ENCODE data around the gene TAP1.
"Not testable (repeated sequence)": the region's sequence is repeated elsewhere in the genome, so short reads cannot be mapped to it uniquely, and the experiment has no call there.

Gene TAP1, protein sequence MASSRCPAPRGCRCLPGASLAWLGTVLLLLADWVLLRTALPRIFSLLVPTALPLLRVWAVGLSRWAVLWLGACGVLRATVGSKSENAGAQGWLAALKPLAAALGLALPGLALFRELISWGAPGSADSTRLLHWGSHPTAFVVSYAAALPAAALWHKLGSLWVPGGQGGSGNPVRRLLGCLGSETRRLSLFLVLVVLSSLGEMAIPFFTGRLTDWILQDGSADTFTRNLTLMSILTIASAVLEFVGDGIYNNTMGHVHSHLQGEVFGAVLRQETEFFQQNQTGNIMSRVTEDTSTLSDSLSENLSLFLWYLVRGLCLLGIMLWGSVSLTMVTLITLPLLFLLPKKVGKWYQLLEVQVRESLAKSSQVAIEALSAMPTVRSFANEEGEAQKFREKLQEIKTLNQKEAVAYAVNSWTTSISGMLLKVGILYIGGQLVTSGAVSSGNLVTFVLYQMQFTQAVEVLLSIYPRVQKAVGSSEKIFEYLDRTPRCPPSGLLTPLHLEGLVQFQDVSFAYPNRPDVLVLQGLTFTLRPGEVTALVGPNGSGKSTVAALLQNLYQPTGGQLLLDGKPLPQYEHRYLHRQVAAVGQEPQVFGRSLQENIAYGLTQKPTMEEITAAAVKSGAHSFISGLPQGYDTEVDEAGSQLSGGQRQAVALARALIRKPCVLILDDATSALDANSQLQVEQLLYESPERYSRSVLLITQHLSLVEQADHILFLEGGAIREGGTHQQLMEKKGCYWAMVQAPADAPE

DNA sequence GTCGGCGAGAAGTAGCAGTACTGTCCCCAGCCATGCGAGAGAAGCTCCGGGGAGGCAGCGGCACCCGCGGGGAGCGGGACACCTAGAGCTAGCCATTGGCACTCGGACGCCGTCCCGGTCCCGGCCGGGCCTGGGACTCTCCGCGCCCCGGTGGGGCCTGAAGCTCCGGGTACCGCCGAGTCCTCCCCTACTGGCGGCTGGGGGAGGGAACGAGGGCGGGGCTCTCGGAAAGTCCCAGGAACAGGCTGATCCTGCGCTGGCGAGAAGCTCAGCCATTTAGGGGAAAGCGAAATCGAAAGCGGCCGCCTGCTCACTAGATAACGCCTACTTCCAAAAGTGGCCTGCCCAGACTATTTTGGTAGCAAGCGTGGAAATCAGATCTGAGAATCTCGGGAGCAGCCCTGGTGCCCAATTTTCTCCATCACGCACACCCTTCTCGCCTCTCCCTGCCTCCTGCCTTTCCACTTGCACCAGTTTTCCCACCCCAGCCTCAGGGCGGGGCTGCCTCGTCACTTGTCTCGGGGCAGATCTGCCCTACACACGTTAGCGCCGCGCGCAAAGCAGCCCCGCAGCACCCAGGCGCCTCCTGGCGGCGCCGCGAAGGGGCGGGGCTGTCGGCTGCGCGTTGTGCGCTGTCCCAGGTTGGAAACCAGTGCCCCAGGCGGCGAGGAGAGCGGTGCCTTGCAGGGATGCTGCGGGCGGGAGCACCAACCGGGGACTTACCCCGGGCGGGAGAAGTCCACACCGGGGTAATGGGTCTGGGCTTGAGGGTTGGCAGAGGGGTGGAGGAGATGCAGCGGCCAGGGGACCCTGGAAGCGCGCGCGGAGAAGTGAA lies at the start of gene TAP1, which contains the start of gene PSMB9:
Gene TAP1, minus strand, starts transcription at position 164 of the 835 bp plus-strand sequence. Its CDS starts 68 bp downstream, at position 96.
Gene PSMB9, plus strand, starts transcription at position 652 of the 835 bp plus-strand sequence. Its CDS starts 38 bp downstream, at position 690.
- Histone ChIP-seq H3K36me3 (ENCODE audit: insufficient read depth, low read length) (no peaks in the 10 kb centered on the region), H3K4me1 (ENCODE audit: insufficient read depth, low read length) (no peaks in the 10 kb centered on the region), H3K9me3 (ENCODE audit: control insufficient read depth, insufficient read depth, low read length) (no peaks in the 10 kb centered on the region), H3K9ac (ENCODE audit: low read depth, low read length) (peak within 1 kb of the TSS; percentile 62)

DNA sequence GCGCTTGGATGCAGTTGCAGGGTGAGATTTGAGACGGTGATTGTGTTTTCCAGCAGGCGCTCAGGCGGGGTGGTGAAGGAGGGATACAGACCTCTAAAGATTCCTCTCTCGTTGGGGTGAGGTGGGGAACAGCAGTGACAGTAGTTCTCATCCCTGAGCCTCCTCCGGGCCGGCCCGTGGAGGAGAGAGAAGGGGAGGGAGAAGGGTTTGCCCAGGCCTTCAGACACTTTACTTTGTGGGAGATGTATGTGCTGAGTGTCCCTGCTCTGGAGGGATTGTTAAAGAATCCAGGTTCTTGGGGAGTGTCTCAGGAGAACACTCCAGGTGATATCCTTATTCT lies 41.5 kb upstream of the TAP1 start:
- Histone ChIP-seq H3K4me1 (ENCODE audit: insufficient read depth, low read length) (no peaks in the 10 kb centered on the region), H3K9ac (ENCODE audit: low read depth, low read length) (peak overlapping the region; percentile 99), H3K36me3 (ENCODE audit: insufficient read depth, low read length) (no peaks in the 10 kb centered on the region; the same call in 1 of the 2 replicates), H3K9me3 (ENCODE audit: control insufficient read depth, insufficient read depth, low read length) (no peaks in the 10 kb centered on the region)

DNA sequence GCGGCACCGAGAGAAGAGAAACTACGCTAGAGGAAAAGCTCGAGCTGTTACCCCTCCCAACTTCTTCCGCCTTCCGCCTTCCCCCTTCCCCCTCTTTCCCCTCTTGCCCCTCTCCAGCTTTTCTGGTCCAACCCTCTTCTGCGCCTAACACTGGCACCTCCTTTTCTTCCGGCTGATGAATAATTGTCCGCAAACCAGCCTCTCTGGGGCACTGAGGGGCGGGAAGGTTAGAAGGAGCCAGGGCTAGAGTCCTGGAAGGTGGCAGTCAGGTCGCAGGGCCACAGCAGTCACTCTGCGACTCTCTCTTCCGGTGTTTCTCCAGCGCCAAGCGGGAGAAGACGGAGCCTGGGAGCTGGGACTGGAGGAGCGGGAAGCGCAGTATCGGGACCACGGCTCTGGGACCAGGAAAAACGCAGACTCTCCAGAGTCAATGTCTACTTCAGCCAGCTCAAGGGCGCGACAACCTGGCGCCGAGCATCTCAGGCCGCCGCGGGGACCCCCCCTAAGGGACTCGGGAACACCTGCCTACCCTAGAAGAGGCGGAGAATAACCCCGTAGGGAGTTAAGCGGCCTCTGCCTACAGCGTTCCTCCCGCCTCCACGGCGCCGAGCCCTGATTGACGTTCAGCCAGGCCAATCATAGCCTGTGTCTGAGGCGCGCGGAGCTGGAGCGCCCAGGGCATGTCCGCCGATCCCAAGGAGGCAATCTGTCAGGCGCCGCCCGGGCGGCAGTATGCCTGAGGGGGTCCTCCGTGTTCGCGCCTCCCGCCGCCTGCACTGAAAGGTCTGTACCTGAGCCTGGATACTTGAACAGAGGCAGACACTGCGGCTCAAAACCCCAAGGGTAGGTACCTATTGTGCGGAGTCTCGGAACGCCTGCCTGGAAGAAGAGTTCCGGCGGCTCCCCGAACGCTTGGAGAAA lies 40.8 kb upstream of the TAP1 start:
- H3K9me3 ChIP-seq (ENCODE audit: control insufficient read depth, insufficient read depth, low read length): no peaks in the 10 kb centered on the region

DNA sequence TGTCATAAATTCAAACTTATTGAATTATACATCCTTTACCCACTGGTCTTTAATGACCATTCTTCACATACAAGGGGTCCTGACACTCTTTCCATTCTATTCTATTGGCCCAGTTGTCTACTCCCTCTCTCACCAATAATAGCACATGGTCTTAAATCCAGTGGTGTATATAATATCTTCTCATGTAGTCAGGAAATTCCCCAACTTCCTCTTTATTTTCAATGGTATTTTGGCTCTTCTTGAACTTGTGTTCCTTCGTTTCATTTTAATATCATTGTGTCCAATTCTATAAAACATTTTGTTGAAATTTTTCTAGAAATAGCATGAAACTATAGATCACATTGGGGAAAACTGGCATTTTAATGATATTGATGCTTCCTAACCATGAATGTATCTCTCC lies 37.3 kb upstream of the TAP1 start:
- Histone ChIP-seq H3K9ac (ENCODE audit: low read depth, low read length) (no peak overlapping the region), H3K9me3 (ENCODE audit: control insufficient read depth, insufficient read depth, low read length) (no peaks in the 10 kb centered on the region), H3K4me1 (ENCODE audit: insufficient read depth, low read length) (no peaks in the 10 kb centered on the region), H3K36me3 (ENCODE audit: insufficient read depth, low read length) (no peaks in the 10 kb centered on the region; the same call in 1 of the 2 replicates)

More for the DNA sequence above, 40.8 kb upstream of the TAP1 start:
- Histone ChIP-seq H3K4me1 (ENCODE audit: insufficient read depth, low read length) (no peaks in the 10 kb centered on the region), H3K9ac (ENCODE audit: low read depth, low read length) (peak overlapping the region; percentile 99), H3K36me3 (ENCODE audit: insufficient read depth, low read length) (no peaks in the 10 kb centered on the region; the same call in 1 of the 2 replicates)

DNA sequence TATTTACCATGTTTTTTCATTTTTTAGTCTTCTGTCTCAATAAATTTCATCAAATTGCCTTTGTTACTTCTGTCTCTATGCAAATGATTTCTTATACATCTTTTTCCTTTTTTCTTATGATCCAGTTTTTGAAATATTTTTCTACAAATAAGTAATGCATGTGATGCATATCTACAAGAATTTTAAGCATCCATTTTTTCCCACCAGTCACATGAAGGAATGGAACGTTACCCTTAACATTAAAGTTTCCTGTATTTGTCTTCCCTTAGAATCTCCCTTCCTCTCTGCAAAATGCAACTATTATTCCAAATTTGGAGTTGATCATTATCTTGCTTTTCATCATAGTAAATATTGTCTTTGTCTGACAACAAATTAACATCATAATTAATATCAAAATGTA lies 36.0 kb upstream of the TAP1 start:
- Histone ChIP-seq H3K36me3 (ENCODE audit: insufficient read depth, low read length) (no peaks in the 10 kb centered on the region; the same call in 1 of the 2 replicates), H3K9ac (ENCODE audit: low read depth, low read length) (no peak overlapping the region), H3K9me3 (ENCODE audit: control insufficient read depth, insufficient read depth, low read length) (no peaks in the 10 kb centered on the region), H3K4me1 (ENCODE audit: insufficient read depth, low read length) (no peaks in the 10 kb centered on the region)

DNA sequence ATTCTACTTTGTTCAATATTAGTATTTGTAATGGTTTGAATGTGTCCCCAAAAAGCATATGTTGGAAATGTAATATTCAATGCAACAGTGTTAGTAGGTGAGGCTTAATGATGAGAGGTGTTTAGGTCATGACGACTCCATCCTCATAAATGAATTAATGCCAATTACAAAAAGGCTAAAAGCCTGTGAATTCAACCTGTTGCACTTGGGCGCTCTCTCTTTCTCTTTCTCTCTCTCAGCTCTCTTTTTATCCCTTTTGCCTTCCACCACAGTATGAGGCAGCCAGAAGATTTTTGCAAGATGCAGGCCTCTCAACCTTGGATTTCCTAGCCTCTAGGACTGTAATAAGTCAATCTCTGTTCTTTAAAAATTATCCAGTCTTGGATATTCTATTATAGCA lies 35.1 kb upstream of the TAP1 start:
- Histone ChIP-seq H3K9me3 (ENCODE audit: control insufficient read depth, insufficient read depth, low read length) (no peaks in the 10 kb centered on the region), H3K36me3 (ENCODE audit: insufficient read depth, low read length) (no peaks in the 10 kb centered on the region; the same call in 1 of the 2 replicates), H3K4me1 (ENCODE audit: insufficient read depth, low read length) (no peaks in the 10 kb centered on the region), H3K9ac (ENCODE audit: low read depth, low read length) (no peak overlapping the region)

DNA sequence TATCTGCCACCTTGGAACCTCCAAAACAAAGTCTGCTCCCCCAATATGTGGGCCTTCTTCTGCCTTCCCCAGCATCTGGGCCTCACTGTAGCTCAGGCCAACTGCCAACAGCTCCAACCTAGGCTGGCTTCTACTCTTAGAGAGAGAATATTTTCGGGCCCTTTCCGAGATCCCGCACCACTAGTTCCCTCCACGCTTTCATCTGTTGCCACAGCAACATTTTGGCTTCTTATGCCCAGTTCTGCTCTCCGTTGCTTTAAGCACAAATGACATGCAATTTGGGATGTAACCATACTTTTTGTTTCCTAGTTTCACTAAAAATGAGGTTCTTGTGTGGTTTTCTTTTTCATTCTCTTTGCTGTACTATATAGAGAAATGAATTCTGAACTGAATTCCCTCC lies 34.1 kb upstream of the TAP1 start:
- no peaks in the 10 kb centered on the region for H3K4me1 ChIP-seq (ENCODE audit: insufficient read depth, low read length)
- no peaks in the 10 kb centered on the region for H3K9me3 ChIP-seq (ENCODE audit: control insufficient read depth, insufficient read depth, low read length)
- no peaks in the 10 kb centered on the region; the same call in 1 of the 2 replicates for H3K36me3 ChIP-seq (ENCODE audit: insufficient read depth, low read length)
- H3K9ac ChIP-seq (ENCODE audit: low read depth, low read length): no peak overlapping the region

DNA sequence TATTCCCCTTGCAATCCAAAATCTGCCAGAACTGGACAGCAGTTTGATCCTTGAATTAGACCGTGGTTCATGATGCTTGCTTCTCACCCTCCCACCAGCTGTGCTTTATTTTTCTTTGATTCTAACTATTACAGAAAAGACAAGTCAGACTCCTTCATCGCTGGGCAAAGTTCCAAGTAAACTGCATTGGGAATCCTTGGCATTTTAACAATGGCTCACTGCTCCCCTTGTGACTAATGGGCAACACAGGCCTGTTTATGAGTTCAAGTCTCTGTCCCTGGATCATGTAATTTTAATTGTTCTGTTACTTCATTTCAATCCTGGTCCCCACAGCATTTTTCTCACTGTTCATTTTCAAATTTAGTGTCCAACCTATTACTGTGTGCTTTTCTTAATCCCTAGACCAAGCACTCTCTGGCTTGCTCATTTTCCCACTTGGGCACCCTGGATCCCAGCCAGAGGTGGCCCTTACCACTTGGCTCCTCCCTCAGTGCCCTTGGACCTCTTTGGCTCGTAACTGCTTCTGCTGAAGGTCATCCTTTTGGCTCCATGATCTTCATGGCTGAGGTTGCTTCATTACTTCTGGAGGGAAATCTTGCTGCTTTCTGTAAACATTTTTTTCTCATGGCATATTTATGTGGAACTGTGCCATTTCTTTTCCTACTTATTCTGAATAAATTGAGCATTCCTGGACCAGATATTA lies 33.3 kb upstream of the TAP1 start:
- Histone ChIP-seq H3K9ac (ENCODE audit: low read depth, low read length) (no peak overlapping the region), H3K9me3 (ENCODE audit: control insufficient read depth, insufficient read depth, low read length) (no peaks in the 10 kb centered on the region), H3K36me3 (ENCODE audit: insufficient read depth, low read length) (no peaks in the 10 kb centered on the region; the same call in 1 of the 2 replicates), H3K4me1 (ENCODE audit: insufficient read depth, low read length) (no peaks in the 10 kb centered on the region)

DNA sequence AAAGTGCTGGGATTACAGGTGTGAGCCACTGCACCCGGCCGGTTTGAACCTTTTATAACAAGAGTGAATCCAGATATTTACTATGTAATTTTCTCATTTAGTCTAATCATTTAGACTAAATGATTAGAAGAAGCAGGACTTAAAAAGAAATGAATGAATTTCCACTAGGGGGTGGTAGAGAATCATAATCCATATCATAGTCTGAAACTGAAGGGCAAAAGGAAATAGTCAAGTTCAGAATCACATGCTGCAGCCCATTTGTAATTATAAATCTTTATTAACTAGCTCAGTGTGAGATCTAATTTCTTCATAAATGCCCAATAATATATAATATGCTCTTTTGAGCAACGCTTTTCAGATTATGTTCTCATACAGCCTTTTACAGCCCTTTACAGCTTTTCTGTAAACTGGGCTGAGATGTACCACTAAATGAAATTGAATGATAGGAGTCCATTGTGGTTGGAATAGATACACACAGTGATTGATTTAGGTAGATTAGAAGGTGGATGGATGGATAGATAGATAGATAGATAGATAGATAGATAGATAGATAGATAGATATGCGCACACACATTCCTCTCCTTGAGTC lies 32.3 kb upstream of the TAP1 start:
- Histone ChIP-seq H3K4me1 (ENCODE audit: insufficient read depth, low read length) (no peaks in the 10 kb centered on the region), H3K36me3 (ENCODE audit: insufficient read depth, low read length) (no peaks in the 10 kb centered on the region), H3K9ac (ENCODE audit: low read depth, low read length) (no peak overlapping the region), H3K9me3 (ENCODE audit: control insufficient read depth, insufficient read depth, low read length) (no peaks in the 10 kb centered on the region)

DNA sequence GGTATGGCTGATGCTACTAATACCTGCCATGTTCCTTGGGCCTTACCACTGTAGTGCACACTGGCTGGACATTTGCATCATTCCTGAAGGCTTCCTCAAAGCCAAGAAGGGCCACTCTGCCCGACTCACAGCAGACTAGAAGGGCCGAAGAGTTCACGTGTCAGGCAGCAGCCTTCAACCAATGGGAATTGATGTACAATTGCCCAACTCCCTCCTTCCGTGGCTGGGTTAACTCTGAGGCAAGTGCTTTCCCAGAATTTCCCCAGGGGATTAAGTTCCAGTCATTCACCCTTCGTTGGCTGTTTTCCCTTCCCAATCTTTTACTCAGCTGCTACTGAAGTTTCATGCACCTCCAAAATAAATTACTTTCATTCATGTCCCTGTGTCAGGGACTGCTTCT lies 30.3 kb upstream of the TAP1 start:
- H3K9me3 ChIP-seq (ENCODE audit: control insufficient read depth, insufficient read depth, low read length): no peaks in the 10 kb centered on the region
- no peaks in the 10 kb centered on the region for H3K36me3 ChIP-seq (ENCODE audit: insufficient read depth, low read length)
- no peak overlapping the region for H3K9ac ChIP-seq (ENCODE audit: low read depth, low read length)
- no peaks in the 10 kb centered on the region for H3K4me1 ChIP-seq (ENCODE audit: insufficient read depth, low read length)

DNA sequence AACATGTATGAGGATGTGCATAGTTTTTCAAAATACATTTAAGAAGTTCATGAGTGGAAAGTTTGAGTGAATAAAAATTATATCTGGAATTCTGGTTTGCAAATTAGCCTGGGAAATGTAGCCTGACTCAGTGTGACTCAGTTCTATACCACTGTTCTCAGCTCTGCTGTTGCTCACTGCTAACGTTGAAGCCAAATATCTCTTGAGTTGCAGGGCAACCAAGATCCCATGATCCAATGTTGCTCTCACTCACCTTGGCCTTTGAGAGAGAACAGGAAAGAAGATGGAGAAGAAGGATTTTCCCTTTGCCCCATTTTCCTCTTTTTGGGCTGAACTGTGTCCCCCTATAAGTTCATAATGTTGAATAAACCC lies 29.4 kb upstream of the TAP1 start:
- Histone ChIP-seq H3K36me3 (ENCODE audit: insufficient read depth, low read length) (no peaks in the 10 kb centered on the region), H3K4me1 (ENCODE audit: insufficient read depth, low read length) (no peaks in the 10 kb centered on the region), H3K9ac (ENCODE audit: low read depth, low read length) (no peak overlapping the region), H3K9me3 (ENCODE audit: control insufficient read depth, insufficient read depth, low read length) (no peaks in the 10 kb centered on the region)

DNA sequence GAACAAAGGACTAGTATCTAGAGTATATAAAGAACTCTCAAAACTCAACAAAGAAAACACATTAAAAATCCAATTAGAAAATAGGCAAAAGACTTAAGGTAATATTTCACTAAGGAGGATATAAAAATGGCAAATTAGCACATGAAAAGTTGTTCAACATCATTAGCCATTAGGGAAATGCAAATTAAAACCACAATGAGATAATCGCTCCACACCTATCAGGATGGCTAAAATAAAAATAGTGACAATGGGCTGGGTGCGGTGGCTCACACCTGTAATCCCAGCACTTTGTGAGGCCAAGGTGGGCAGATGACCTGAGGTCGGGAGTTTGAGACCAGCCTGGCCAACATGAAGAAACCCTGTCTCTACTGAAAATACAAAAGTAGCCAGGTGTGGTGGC lies 27.5 kb upstream of the TAP1 start:
- not testable (repeated sequence) for H3K4me1 ChIP-seq (ENCODE audit: insufficient read depth, low read length); H3K36me3 ChIP-seq (ENCODE audit: insufficient read depth, low read length); H3K9me3 ChIP-seq (ENCODE audit: control insufficient read depth, insufficient read depth, low read length); H3K9ac ChIP-seq (ENCODE audit: low read depth, low read length)

DNA sequence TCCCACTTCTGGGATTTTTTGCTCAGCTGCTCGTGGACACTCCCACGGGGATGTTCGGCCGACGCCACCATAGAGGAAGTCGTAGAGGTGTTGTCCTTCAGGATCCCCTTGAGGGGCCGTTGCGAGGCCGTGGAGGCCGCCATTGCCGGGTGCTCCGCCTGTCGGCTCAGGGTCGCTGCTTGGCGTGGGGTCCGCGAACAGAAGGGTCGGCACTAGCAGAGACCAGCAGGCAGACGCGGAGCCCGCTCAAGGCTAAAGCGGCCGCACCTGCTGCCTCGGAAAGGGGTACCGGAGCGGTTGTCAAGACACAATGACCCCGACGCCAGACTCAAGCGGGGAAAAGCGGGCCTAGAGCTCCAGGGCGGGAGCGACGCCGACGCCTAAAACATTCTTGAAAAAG lies 26.2 kb upstream of the TAP1 start:
- H3K9ac ChIP-seq (ENCODE audit: low read depth, low read length): no peak overlapping the region
- no peaks in the 10 kb centered on the region for H3K36me3 ChIP-seq (ENCODE audit: insufficient read depth, low read length)
- H3K9me3 ChIP-seq (ENCODE audit: control insufficient read depth, insufficient read depth, low read length): no peaks in the 10 kb centered on the region
- no peaks in the 10 kb centered on the region for H3K4me1 ChIP-seq (ENCODE audit: insufficient read depth, low read length)
